HG03060 (cell line): ENCODE data around the gene POU2F1.

Experiments used
- ATAC-seq: cut with Tn5 transposase; IDR thresholded peaks from one replicate; pipeline ENCODE4 v1.9.1; 2021; ENCODE audit warnings: low read depth, moderate number of reproducible peaks; ENCODE audit not compliant: unreplicated experiment

POU2F1 gene

GRCh38 chr1:167454894-167455785 lies 234.5 kb downstream of the POU2F1 start:
- no peak for ATAC-seq

- ATAC-seq, result no peak
Measured at GRCh38 chr1:167455786-167456446, 235.2 kb downstream of the POU2F1 start.

- no peak for ATAC-seq
Measured at GRCh38 chr1:167456524-167456923, 235.8 kb downstream of the POU2F1 start.

DNA sequence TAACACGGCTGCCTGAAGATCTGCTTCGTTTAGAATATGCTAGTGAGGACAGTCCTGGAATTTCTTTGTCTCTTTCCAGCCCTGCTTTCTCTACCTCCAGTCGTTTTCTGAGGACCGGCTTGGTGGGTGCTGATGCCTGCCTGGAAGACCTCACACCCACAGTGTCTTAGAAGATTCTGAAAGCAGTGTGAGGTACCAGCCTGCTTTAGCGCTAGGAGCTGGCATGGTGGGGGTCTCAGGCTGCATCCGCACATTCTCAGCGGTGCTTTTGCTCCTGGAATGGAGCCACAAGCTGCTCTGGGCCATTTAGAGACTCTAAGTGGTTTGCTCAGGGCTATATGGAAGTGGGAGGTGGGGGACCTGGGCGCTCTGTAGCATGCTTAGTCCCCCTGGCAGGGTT lies 236.2 kb downstream of the POU2F1 start:
- no peak for ATAC-seq

GRCh38 chr1:167457936-167458584 lies 237.4 kb downstream of the POU2F1 start:
- no peak for ATAC-seq

GRCh38 chr1:167460836-167461235 lies 240.2 kb downstream of the POU2F1 start:
- ATAC-seq, result no peak

- ATAC-seq, result no peak
Measured at GRCh38 chr1:167462341-167462740, 241.7 kb downstream of the POU2F1 start.

DNA sequence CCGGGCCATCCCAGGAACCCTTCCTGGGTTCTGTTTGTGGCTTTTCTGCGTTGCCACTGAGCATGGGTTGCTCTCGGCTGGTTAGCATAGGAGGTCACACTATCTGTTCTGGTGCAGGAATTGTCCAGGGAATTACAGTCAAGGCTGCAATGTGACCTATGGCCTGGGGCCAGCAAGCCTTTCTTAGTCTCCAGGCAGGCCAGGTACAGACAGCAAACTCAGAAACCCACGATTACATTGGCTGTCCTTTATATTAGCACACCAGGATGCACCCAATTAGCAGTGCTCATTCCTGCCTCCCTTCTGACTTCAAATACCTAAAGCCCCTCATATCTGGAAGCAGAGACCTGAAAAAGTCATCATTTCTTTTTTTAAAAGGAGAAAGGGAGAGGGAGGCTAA lies 242.4 kb downstream of the POU2F1 start:
- ATAC-seq, result no peak

DNA sequence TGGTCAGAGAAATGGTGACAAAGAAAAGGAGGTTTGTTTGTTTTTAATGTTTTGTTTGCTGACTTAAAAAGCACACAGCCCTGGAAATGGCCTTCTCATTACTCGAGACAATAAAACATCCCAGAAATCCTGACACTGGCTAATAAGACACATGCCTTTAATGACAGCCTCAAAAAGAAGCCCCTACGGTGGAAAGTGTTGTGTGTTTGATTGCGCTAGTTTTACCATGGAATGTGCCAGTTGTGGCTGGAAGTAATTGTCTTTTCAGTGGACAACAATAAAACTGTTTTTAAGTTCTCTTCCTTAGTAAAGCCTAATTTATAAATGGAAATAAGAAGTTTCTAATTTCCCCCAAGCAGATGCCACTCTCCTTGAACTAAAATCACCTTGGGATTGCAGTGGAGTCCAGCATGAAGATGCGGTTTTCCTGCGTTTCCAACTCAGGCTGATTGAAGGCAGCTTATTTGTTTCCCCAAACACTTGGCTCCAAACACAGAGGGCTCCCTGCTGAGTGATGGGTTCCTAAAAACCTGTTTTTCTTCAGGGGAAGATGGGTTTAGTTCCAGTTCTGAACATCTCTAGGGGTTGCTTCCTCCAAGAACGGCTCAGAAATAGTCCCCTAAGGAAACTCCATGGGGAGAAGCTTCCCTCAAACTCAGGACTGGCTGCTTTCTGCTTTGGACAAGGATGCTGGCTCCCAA lies 243.3 kb downstream of the POU2F1 start:
- ATAC-seq, result no peak

GRCh38 chr1:167465018-167465417 lies 244.3 kb downstream of the POU2F1 start:
- no peak for ATAC-seq

DNA sequence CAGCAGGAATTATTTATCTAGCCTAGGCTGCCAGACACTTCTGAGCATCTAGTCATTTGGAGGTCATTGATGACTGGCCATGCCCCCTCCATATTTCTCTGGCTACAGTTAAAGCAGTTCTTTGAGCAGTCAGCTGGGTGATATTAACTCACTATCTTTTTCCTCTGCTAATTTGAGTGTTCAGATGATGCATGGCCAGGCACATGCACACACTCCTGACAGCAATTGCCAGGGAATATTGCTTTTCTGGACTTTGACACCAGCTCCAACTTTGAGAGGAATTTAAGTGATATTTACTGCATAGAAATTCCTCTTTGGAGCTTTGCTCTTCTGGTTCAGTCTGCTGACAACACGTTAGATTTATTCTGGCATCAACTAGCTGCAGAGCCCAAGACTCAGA lies 245.1 kb downstream of the POU2F1 start:
- ATAC-seq, result no peak

GRCh38 chr1:167467126-167467710 lies 246.5 kb downstream of the POU2F1 start:
- no peak for ATAC-seq

GRCh38 chr1:167467752-167468151 lies 247.1 kb downstream of the POU2F1 start:
- ATAC-seq, result no peak

- ATAC-seq, result no peak
Measured at GRCh38 chr1:167469280-167469965, 248.7 kb downstream of the POU2F1 start.

DNA sequence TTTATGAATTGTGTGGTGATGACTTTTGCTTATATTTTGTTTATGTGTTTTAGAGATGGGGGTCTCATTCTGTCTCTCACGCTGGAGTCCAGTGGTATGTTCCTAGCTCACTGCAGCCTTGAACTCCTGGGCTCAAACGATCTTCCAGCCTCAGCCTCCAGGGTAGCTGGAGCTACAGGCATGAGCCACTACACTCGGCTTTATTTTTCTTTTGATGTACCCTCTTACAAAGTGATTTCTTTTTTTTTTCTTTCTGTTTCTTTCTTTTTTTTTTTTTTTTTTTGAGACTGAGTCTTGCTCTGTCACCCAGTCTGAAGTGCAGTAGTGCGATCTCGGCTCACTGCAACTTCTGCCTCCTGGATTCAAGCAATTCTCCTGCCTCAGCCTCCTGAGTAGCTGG lies 250.9 kb downstream of the POU2F1 start:
- no peak for ATAC-seq

- no peak for ATAC-seq
Measured at GRCh38 chr1:167472752-167473521, 252.3 kb downstream of the POU2F1 start.

- ATAC-seq, result no peak
Measured at GRCh38 chr1:167473761-167474160, 253.1 kb downstream of the POU2F1 start.

DNA sequence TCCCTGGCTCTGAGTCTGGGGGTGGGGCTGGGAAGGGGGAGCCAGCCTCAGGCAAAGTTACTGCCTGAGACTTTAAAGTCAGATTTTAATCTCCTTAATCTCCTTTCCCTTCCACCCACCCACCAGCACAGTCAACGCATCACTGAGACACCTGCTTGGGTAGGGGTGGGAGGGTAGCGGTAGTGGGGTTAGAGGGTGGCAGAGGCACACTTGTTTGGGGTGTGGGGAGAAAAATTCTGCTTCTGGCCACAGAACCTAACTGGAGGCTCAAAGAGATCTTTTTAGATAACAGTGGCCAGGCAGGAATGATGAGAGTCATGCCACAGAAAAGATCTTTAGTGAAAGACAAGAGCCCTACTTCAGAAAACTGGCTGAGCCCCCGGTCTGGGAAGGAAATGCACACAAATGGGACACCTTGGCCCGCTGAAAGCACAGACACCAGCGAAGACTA lies 253.5 kb downstream of the POU2F1 start:
- no peak for ATAC-seq

DNA sequence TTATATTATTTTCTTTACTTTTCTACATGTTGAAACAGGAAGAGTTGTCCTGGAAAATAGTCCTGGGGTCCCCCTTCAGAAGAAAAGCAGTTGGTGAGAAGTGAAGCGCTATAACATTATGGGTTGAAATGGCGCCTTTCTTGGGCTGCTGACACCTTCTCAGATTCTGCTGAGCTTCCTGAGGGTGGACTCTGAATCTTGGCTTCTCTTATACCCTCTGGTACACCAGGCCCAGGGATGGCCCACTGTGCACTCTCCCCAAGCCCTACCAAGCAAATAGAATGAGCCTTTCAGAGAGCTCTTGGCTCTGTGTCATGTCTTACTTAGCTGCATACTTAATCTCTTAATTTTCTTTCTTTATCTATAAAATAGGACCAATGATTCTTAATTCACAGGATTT lies 255.4 kb downstream of the POU2F1 start:
- no peak for ATAC-seq
